GM19099 (cell line): ENCODE measurements around the gene HES4.

Experiments
- POLR2A ChIP-seq: IDR thresholded peaks from 3 replicates; pipeline ENCODE4 v1.6.1; 2011; ENCODE audit warnings: low read depth; ENCODE audit not compliant: insufficient read length; ENCODE audit errors: extremely low read depth

Gene HES4

DNA sequence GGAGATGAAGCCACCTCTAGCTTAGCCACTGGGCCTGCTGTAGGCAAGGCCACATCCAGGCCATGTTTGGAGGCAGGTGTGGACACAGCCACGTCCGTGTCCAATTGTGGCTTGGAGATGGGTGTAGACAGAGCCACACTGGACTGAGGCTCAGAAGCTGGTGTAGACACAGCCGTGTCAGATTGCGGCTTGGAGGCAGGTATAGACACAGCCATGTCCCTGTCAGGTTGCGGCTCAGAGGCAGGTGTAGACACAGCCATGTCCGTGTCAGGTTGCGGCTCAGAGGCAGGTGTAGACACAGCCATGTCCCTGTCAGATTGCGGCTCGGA lies 20.2 kb downstream of the HES4 start:
- no peak for TF ChIP-seq POLR2A

DNA sequence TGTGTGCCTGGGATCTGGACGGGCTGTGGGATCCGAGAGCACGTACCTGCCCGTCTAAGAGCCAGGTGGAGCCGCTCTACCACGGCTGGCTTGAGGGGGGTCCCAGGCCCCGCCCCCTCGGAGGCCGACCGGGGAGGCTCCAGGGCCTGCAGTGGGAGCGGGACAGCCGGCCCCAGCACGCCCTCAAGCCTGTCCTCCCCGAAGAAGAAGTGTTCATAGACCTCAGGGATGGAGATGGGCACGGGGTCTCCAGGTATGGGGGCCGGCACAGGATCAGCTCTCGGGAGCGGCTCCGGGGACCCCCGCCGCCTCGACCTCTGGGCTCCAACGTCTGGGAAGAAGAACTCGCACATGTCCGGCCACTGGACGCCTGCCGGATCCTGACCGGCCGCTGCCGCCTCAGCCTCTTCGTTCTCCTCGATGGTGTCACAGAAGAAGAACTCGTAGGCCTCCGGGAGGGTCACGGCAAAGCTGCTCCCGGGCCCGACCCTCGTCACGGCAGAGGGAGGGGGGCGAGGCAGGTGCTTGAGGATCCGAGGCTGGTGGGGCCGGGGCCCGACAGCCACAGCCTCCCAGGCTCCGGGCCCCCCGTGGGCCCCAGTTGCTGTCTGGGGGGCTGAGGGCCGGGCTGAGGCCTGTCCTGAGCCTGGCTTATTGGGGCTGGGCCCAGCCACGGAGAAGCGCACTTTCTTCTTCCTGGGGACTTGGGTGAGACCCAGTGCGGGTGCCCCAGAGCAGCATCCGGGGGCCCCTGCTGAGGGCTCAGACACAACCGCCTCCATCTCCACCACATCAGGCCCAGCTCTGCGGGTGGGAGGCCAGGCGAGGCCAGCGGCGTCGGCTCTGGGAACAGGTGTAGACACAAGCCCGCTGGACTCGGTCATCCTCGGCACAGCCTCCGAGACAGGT lies 20.8 kb downstream of the HES4 start:
- no peak for TF ChIP-seq POLR2A

DNA sequence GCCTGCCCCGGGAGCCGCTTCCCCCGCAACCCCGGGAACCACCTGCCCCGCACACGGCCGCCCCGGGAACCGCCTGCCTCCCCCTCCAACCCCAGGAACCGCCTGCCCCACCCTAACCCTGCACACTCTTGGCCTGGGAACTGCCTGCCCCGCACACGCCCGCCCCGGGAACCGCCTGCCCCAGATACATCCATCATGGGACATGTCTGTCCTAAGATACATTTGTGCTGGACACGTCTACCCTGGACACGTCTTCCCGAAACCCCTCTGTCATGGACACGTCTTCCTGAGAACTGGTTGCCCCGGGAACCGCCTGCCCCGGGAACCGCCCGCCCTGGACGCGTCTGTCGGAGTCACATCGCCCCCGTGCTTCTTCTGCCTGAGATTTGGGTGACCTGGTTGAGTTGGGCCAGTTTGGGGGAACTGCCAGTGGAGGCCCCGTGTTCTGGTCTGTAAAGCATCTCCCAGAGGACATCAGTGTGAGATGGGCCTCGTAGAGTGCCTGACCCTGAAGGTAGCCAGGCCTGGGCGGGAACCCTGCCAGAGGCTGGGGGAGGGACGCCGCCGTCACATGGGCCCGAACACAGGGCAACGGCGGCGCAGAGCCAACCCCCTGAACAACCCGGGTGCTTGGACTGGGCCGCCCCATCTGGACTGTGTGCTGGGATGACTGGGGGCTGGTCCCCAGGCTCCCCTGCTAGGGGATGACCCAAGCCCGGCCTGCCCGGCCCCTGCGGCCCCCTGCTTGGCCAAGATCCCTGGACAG lies 21.6 kb downstream of the HES4 start:
- no peak for TF ChIP-seq POLR2A

DNA sequence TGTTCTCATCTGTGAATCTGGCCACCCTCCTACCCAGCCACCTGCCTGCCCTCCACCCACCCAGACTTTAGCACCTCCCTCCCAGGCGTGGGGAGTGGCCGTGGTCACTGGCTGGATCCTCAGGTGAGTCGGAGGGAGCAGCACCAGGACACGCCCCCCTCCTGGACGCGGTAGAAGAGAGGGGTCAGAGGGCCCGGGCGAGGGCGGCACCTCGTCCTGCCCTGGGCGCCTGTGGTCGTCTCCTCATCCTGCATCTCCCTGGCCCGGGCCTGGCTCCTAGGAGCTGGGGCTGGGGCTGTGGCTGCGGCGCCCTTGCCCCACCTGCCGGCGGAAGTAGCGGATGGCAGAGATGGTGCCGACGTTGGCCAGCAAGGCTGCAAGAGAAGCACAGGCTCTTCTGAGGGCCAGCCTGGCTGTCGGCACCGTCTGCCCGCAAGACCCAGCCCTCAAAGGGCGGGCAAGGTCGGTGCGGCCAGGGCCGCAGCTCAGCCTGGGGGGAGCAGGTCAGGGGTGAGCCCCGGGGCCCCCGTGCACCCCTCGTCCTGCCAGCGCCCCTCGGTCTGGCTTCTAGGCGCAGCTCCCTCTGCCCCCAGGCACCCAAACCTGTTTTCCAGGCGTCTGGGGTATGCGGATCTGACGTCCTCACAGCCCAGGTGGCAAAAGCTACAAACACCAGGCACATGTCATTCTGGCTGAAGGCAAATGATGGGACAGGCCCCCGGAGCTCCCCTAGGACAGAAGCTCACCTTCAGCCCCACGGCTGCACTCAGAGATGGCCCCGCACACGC lies 23.8 kb downstream of the HES4 start:
- TF ChIP-seq POLR2A: no peak

DNA sequence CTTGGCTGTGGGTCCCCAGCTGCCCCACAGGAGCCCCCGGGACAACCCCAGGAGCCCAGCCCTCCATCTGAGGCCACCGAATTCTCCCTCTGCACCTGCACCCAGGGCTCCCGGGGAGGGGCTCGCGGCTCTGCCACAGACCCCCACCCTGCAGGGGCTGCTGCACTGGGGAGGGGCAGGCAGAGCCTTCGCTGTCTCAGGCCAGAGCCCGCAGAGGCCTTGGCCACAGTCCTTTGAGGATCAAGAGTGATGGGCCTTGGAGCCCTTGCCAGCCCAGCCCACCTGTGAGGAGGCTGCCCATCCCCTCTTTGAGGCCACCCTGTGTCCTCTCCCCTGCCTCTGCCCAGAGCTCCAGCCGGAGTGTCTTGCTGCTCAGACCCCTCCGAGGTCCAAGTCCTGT lies 24.5 kb downstream of the HES4 start:
- TF ChIP-seq POLR2A: no peak

DNA sequence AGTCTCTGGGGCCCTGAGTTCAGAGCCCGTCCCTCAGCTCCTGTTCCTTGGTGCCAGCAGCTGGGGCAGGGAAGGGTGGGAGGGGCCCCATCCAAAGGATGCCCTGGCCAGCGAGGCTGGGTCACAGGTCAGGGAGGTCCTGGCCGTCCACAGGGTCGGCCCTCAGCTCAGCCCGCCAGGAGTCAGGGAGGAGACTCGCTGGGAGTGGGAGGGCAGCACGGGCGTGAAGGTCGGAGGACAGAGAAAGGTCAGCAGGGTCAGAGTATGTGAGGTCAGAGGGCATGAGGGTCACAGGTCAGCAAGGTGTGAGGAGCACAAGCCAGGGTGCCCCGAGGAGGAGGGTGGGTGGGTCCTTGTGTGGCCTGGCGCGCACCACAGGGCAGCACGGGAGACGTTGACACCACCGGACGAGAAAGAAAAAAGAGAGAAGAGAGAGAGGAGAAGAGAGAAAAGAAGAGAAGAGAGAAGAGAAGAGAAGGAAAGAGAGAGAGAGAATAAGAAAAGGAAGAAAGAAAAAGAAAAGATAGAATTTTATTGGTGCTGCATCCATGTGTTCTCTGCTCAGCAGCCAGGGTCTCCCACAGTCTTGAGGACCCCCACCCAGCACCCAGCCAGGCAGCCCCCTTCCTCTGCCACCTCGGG lies 25.1 kb downstream of the HES4 start:
- no peak for TF ChIP-seq POLR2A

DNA sequence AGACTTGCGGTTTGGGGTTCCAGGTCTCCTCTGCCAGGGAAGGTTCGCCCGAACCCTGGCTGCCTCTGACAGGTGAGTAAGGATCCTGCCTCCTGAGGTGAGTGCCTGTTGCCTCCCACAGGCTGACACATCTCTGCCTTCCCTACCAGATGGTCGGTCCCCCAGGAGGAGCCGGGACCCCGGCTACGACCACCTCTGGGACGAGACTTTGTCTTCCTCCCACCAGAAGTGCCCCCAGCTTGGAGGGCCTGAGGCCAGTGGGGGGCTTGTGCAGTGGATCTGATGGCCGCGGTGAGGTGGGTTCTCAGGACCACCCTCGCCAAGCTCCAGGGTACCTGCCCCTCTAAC lies 25.6 kb downstream of the HES4 start:
- TF ChIP-seq POLR2A: no peak

DNA sequence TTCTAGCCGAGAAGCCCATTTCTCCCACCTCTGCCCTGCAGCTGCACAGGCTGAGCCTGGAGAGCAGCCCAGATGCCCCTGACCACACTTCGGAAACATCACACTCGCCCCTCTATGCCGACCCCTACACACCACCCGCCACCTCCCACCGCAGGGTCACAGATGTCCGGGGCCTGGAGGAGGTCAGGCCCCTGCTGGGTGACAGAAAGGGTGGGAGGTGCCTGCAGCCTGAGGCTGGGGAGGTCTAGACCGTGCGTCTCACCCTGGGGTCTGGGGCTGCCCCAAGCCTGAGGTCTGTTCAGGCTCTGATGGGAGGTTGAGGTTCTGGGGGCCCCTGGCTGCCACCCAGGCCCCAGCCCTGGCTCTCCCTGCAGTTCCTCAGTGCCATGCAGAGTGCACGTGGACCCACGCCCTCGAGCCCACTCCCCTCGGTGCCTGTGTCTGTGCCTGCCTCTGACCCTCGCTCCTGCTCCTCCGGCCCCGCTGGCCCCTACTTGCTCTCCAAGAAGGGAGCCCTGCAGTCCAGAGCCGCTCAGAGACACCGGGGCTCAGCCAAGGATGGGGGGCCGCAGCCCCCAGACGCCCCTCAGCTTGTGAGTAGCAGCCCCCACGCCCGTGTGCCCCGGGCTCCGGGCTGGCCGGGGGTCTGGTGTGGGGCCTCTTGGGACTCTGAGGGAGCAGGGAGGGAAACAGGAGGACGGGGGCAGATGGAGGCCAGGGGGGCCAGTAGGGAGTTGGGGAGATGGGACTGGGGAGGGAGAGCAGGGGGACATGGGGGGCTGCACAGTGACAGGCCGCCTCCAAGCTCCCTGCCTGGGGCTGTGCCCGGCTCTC lies 26.2 kb downstream of the HES4 start:
- no peak for TF ChIP-seq POLR2A

DNA sequence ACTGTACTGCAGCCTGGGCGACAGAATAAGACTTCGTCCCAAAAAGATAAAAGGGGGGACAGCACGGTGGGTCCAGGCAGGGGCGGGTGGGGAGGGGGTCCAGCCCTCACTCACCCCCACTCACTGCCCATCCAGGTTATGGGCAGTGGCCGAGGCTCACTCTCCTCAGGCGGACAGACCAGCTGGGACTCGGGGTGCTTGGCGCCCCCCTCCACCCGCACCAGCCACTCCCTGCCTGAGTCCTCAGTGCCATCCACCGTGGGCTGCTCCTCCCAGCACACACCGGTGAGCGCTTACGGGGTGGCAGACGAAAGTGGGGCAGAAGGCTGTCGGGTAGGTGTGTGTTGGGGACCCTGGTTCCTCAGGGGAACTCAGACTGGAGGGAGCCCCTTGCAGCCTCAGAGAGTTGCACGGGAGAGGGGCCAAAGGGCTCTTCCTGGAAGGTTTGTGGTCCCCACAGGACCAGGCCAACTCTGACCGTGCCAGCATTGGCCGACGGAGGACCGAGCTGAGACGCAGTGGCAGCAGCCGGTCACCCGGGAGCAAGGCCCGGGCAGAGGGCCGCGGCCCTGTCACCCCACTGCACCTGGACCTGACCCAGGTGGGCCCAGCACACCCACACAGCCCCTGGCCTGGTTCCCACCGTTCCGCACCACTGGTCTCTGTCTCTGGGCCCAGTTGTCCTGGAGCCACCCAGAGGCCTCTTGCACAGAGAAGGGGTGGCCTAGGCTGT lies 27.0 kb downstream of the HES4 start:
- no peak for TF ChIP-seq POLR2A

DNA sequence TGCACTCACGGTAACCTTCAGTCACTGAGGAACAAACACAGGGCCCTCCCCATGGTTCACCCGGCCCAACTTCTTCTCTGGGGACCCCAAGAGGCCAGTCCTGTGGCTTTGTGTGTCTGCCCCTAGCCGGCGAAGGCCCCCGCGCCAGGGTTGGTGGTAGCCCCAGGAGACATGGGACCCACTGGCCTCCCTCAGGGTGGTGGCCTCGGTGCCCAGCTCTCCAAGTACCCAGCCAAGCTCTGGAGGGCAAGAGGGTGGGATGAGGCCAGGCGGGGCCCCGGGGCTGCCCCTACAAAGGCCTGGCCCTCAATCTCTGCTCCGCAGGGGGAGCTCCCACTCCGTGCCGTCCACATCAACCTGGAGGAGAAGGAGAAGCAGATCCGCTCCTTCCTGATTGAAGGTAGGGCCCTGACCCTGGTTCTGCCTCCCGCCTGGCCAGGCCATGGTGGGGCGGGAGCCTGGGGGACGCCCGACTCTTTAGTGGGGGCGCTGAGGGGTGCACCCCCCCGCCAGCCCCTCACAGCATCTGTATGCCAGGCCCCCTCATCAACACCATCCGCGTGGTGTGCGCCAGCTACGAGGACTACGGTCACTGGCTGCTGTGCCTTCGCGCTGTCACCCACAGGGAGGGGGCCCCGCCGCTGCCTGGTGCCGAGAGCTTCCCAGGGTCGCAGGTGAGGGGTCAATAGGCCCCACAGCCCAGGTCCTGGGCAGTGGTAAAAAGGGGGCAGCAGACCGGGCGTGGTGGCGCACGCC lies 28.0 kb downstream of the HES4 start:
- no peak for TF ChIP-seq POLR2A

DNA sequence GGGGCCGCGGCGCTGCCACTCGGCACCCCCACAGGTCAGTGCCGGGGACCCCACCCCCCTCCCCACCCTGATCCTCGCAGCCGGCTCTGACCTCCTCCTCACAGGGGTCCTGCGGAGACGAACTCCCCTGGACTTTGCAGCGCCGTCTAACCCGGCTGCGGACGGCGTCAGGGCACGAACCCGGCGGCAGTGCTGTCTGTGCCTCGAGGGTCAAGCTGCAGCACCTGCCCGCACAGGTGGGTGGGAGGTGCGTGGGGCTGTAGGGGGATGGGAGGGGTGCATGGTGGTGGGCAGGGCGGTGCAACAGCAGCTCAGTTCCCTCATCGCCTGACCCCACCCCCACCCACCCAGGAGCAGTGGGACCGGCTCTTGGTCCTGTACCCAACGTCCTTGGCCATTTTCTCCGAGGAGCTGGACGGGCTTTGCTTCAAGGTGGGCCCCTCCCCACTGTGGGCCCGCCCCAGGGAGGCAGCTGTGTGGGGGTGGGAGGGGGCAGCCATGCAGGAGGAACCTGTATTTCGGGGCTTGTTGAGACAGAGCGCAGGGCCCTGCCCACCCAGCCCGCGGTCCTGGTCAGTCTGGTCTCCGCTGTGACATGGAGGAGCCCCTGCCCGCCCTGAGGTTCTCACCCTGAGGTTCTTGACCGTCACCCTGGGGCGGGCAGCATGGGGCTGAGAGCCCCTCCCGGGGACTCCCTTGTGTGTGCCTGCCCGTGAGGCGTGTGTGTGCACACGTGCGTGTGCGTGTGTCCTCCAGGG lies 28.7 kb downstream of the HES4 start:
- TF ChIP-seq POLR2A: no peak
